Measurements from ENCODE around the gene STK32A.

DNA sequence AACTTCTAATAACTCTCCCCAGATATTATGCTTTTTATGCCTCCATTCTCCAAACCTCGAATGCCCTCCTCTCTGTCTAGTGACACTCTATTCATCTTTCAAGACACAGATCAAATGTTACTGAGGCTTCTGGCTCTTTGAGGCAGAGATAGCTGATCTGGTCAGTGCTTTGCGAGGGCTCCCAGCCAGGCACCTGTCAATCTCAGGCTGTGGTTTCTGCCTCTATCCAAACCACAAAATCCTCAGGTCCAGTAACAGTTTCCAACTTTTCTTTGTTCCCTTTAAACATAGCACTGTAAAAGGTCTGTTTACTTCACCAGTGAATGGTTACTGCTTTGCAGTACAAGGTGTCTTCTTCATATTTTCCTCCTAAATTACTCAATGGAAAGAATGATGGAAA lies 11.5 kb upstream of the STK32A start:
- TF ChIP-seq, protein P1, sequence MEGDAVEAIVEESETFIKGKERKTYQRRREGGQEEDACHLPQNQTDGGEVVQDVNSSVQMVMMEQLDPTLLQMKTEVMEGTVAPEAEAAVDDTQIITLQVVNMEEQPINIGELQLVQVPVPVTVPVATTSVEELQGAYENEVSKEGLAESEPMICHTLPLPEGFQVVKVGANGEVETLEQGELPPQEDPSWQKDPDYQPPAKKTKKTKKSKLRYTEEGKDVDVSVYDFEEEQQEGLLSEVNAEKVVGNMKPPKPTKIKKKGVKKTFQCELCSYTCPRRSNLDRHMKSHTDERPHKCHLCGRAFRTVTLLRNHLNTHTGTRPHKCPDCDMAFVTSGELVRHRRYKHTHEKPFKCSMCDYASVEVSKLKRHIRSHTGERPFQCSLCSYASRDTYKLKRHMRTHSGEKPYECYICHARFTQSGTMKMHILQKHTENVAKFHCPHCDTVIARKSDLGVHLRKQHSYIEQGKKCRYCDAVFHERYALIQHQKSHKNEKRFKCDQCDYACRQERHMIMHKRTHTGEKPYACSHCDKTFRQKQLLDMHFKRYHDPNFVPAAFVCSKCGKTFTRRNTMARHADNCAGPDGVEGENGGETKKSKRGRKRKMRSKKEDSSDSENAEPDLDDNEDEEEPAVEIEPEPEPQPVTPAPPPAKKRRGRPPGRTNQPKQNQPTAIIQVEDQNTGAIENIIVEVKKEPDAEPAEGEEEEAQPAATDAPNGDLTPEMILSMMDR (IDR thresholded peaks at IDR 0.05; ENCODE audit: low read depth, low read length) = no peak
- TF ChIP-seq POLR2A (IDR thresholded peaks at IDR 0.05; ENCODE audit: extremely low read depth, insufficient read length) (no peak), MYC (IDR thresholded peaks at IDR 0.05; ENCODE audit: low read depth, low read length) (no peak)
- TF ChIP-seq, protein P2, sequence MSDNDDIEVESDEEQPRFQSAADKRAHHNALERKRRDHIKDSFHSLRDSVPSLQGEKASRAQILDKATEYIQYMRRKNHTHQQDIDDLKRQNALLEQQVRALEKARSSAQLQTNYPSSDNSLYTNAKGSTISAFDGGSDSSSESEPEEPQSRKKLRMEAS (IDR thresholded peaks at IDR 0.05; ENCODE audit: low read depth, low read length) = no peak

Measured in NB4 (cell line).